Measurements from ENCODE around the gene CACNA2D1. TPM values are rescaled to one million over a fixed set of nuclear protein-coding genes. Genes with fewer than 3 reads are reported as not detected.

CACNA2D1 gene
- total and polyA plus RNA-seq, 12 donors = 10.5 to 60.9 (median 35.9) TPM

GRCh38 chr7:82330706-82331215 is 112.8 kb downstream of the CACNA2D1 start:
- peaks cover 0 to 10% of the 10 kb centered on the region in 2 donors for H3K4me1 ChIP-seq (replicated peaks in 1 of 2)
- DNase-seq = no peak
- intact Hi-C loops (cut with DNase I) = no loop called here
- 85 to 91% (median 87%) methylated on average over 2 of the region's 2 CpGs for WGBS, 4 donors
- no peaks in the 10 kb centered on the region for H3K36me3 ChIP-seq (replicated peaks in 1 of 2)
- no peak for TF ChIP-seq CTCF (IDR thresholded peaks at IDR 0.05)
- no peak for TF ChIP-seq POLR2A (IDR thresholded peaks at IDR 0.05)
- H3K27ac ChIP-seq = no peak overlapping the region
- H3K4me3 ChIP-seq = no peak overlapping the region
- no peaks in the 10 kb centered on the region for H3K9me3 ChIP-seq (replicated peaks in 1 of 3)
- no peaks in the 10 kb centered on the region for H3K27me3 ChIP-seq

- peaks cover 0 to 10% of the 10 kb centered on the region in 2 donors for H3K4me1 ChIP-seq (replicated peaks in 1 of 2)
- no peak overlapping the region for H3K4me3 ChIP-seq
- intact Hi-C loops (cut with DNase I) = no loop called here
- no peaks in the 10 kb centered on the region for H3K36me3 ChIP-seq (replicated peaks in 1 of 2)
- H3K27ac ChIP-seq = no peak overlapping the region
- no peaks in the 10 kb centered on the region for H3K27me3 ChIP-seq
- 63 to 88% (median 78%) methylated on average over 3 of the region's 3 CpGs for WGBS, 4 donors
- no peak for DNase-seq
- no peak for TF ChIP-seq POLR2A (IDR thresholded peaks at IDR 0.05)
- no peaks in the 10 kb centered on the region for H3K9me3 ChIP-seq (replicated peaks in 1 of 3)
These were observed 115.7 kb downstream of the CACNA2D1 start for GRCh38 chr7:82327898-82328297.

GRCh38 chr7:82325416-82325815 is 118.2 kb downstream of the CACNA2D1 start:
- TF ChIP-seq POLR2A (IDR thresholded peaks at IDR 0.05) (no peak), CTCF (IDR thresholded peaks at IDR 0.05) (no peak)
- Histone ChIP-seq H3K9me3 (replicated peaks in 1 of 3) (no peaks in the 10 kb centered on the region), H3K36me3 (replicated peaks in 1 of 2) (no peaks in the 10 kb centered on the region), H3K27me3 (no peaks in the 10 kb centered on the region), H3K4me1 (replicated peaks in 1 of 2) (peaks cover 0 to 12% of the 10 kb centered on the region in 2 donors), H3K27ac (no peak overlapping the region), H3K4me3 (no peak overlapping the region)
- DNase-seq = no peak
- intact Hi-C loops (cut with DNase I) = no loop called here
- 93 to 96% (median 94%) methylated on average over 2 of the region's 2 CpGs for WGBS, 4 donors

GRCh38 chr7:82323806-82324205 is 119.8 kb downstream of the CACNA2D1 start:
- TF ChIP-seq CTCF (IDR thresholded peaks at IDR 0.05) (no peak), POLR2A (IDR thresholded peaks at IDR 0.05) (no peak)
- Histone ChIP-seq H3K27me3 (no peaks in the 10 kb centered on the region), H3K36me3 (replicated peaks in 1 of 2) (no peaks in the 10 kb centered on the region), H3K9me3 (replicated peaks in 1 of 3) (no peaks in the 10 kb centered on the region), H3K27ac (no peak overlapping the region), H3K4me1 (replicated peaks in 1 of 2) (peaks cover 0 to 18% of the 10 kb centered on the region in 2 donors), H3K4me3 (no peak overlapping the region)
- intact Hi-C loops (cut with DNase I) = no loop called here
- DNase-seq = no peak
- WGBS, 4 donors = 93 to 98% (median 95%) methylated on average over 4 of the region's 4 CpGs

GRCh38 chr7:82319674-82320118 is 123.9 kb downstream of the CACNA2D1 start:
- Histone ChIP-seq H3K4me3 (no peak overlapping the region), H3K9me3 (replicated peaks in 1 of 3) (no peaks in the 10 kb centered on the region), H3K4me1 (replicated peaks in 1 of 2) (peaks cover 0 to 15% of the 10 kb centered on the region in 2 donors), H3K27ac (peak overlapping the region in 3 of 5 donors; percentile 38 to 58 (median 44)), H3K27me3 (no peaks in the 10 kb centered on the region), H3K36me3 (replicated peaks in 1 of 2) (no peaks in the 10 kb centered on the region)
- TF ChIP-seq CTCF (IDR thresholded peaks at IDR 0.05) = no peak
- TF ChIP-seq POLR2A (IDR thresholded peaks at IDR 0.05) = no peak
- peak; percentile 89 to 98 (median 94) for DNase-seq
- 31 to 40% (median 31%) methylated on average over 4 of the region's 4 CpGs for WGBS, 4 donors
- intact Hi-C loops (cut with DNase I) = no loop called here
